Cardiac fibroblast (primary cell): ENCODE data around the gene ELAVL2.

Experiments
- DNase-seq, 2 donors: peaks; one replicate each; pipeline versions ENCODE4 v3.0.0 to v3.0.0-alpha.2; 2010; ENCODE audit warnings: low read depth in 2 of 2
- H3K4me3 ChIP-seq, 2 donors: replicated peaks in 1 of 2; 1 replicate in 1 of 2; 2 replicates in 1 of 2; pipeline ENCODE4 v1.5.1; 2011; ENCODE audit warnings: low read depth in 2 of 2, low read length in 2 of 2, mild to moderate bottlenecking in 2 of 2, moderate library complexity in 1 of 2
- TF ChIP-seq, protein P1 (sequence below): IDR thresholded peaks from one replicate; pipeline ENCODE4 v1.5.1; 2011; ENCODE audit warnings: low read depth, mild to moderate bottlenecking, low read length, inconsistent platforms

ELAVL2 gene

DNA sequence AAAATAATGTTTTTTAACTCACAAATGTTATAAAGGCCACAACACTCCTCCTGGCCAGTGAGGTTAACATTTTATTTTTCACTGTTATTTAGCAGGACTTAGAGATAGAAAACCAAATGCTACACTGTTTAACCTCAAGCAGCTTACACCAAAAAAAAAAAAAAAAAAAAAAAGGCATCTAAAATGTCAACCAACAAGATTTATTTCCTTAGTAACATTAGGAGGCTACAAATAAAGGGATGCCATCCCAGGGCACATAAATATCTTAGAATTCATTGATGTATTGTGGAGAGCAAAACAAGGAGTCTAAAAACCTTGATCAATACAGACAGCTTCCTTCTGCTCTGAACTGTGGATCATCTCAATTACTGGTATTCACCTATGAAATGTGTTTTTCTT is 53.7 kb downstream of the ELAVL2 start:
- DNase-seq: no peak
- TF ChIP-seq, protein P1, sequence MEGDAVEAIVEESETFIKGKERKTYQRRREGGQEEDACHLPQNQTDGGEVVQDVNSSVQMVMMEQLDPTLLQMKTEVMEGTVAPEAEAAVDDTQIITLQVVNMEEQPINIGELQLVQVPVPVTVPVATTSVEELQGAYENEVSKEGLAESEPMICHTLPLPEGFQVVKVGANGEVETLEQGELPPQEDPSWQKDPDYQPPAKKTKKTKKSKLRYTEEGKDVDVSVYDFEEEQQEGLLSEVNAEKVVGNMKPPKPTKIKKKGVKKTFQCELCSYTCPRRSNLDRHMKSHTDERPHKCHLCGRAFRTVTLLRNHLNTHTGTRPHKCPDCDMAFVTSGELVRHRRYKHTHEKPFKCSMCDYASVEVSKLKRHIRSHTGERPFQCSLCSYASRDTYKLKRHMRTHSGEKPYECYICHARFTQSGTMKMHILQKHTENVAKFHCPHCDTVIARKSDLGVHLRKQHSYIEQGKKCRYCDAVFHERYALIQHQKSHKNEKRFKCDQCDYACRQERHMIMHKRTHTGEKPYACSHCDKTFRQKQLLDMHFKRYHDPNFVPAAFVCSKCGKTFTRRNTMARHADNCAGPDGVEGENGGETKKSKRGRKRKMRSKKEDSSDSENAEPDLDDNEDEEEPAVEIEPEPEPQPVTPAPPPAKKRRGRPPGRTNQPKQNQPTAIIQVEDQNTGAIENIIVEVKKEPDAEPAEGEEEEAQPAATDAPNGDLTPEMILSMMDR: no peak

DNA sequence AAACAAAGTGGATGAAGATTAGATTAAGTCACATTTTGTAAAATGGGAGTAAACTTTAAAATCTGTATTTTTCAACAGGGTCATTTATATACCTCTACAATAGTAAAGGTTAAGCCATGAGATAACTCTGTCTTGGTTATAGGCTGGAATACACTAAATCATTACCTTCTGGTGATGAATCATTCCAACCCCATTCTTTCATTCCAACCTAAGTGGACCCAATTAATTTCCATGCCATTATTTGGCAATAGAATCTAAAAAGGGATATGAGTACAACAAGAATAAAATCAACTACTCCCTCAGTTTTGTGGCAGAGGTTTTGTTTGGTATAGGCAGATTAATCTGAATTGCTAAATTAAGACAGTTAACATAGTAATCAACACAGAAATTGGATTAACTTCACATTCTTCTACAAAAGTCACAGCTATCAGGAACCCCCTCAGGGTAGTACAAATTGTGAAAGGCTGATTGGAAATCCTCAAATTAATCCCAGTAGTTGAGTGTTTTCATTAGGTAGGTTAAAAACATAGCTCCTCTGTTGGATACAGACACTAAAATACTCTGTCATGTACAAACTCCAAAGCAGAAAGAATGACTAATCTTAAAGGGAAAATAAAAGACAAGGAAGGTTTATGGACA is 54.2 kb downstream of the ELAVL2 start:
- DNase-seq: no peak
- TF ChIP-seq, protein P1: no peak
- no peak overlapping the region for H3K4me3 ChIP-seq

More for the DNA sequence above, 53.7 kb downstream of the ELAVL2 start:
- H3K4me3 ChIP-seq: no peak overlapping the region

DNA sequence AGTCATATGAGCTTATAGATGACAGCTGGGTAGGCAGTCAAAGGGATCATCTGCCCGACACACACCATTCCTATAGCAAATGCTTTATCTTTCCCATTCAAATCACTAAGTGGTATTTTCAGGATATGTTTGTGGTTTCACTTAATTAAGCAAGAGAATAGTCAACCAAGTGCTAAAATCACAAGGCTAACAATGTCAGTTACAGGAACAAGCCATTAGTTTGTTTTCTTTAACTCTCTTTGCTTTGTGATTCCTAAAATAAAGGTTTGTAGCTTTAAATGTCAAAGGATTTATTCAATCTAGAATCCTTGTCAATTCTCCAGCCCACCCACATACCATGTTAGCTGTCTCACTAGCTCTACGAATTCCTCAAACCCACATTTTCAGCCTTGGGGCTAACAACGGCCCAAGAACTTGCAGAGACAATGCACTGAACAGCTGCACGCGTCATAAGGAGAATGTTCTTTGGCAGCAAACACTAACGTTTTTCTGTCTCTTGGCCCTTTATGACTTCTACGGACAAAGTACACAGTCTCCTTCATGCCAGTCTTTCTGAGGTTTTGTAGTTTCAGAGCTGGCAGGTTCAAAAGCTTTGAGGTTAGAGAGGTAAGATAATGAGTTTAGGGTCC is 56.6 kb downstream of the ELAVL2 start:
- TF ChIP-seq, protein P1: no peak
- no peak overlapping the region for H3K4me3 ChIP-seq
- peak in 1 of 2 donors; percentile 1 for DNase-seq

DNA sequence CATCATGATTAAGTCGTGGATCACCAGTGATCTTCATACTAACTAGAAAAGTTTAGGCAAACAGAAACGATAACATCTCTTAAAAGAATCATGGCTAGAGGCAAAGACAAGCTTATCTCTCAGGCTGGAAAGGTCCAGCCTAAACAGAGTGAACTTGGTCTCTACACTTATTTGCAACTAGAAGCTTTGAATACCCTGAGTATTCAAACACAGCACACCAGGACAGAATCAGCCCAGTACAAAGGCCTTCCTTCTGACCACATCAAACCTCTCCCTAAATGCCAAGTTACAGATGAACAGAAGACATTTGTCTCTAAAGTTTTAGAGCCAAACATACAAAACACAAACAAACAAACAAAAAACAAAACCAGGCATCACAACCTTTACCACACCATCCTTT is 57.2 kb downstream of the ELAVL2 start:
- no peak overlapping the region for H3K4me3 ChIP-seq

DNA sequence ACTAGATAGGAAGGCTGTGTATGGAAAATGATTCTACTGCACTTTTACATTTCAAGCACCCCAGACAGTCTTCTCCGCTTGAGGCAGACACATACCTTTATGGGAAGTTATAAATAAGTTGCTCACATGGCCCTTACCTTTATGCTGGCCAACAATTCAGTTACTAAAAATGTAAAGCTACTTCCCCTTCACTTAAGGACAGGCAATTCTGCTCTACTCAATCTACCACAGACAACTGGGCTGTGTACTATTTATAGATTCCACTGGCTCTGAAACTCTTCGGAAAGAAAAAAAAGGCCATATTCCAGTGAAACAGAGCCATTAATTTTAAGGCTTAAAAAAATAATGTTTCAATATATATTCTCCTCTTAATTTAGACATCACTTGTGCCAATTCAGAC is 59.4 kb downstream of the ELAVL2 start:
- no peak for DNase-seq
- TF ChIP-seq, protein P1: no peak
- no peak overlapping the region for H3K4me3 ChIP-seq

More for the DNA sequence above, 57.2 kb downstream of the ELAVL2 start:
- no peak for DNase-seq
- TF ChIP-seq, protein P1: no peak

DNA sequence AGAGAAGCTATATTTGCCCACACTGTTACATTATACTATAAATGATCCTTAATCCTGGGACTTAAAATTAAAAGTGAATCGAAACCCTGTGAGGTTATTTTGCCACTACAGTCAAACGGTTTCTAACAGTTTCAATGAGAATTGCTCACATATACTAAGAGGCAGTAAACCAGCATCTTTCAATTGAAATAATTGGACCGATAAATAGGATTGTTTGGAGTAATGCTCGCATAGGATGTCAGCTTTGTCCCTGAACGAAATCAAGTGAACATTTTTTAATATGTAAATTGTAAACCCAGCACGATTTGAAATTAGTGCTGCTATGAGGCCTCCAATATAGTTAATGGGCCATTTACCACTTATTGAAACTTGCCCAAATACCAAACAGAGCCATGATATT is 60.5 kb downstream of the ELAVL2 start:
- TF ChIP-seq, protein P1: no peak
- no peak overlapping the region for H3K4me3 ChIP-seq
- DNase-seq: no peak
